Ishikawa (cell line): ENCODE results near the gene SLC38A5.

Experiments
- CEBPB ChIP-seq: IDR thresholded peaks from 2 replicates; pipeline ENCODE4 v1.6.1; 2012
- CREB1 ChIP-seq: IDR thresholded peaks from 2 replicates; pipeline ENCODE4 v1.6.1; 2012; ENCODE audit warnings: low read depth
- EGR1 ChIP-seq: IDR thresholded peaks from 2 replicates; pipeline ENCODE4 v1.6.1; 2012
- EP300 ChIP-seq: IDR thresholded peaks from 2 replicates; pipeline ENCODE4 v1.6.1; 2012; ENCODE audit warnings: borderline replicate concordance
- FOXM1 ChIP-seq: IDR thresholded peaks from 2 replicates; pipeline ENCODE4 v1.6.1; 2012; ENCODE audit warnings: low read depth, borderline replicate concordance
- NFIC ChIP-seq: IDR thresholded peaks from 2 replicates; pipeline ENCODE4 v1.6.1; 2012
- RAD21 ChIP-seq: IDR thresholded peaks from 2 replicates; pipeline ENCODE4 v1.6.1; 2012; ENCODE audit warnings: low read depth
- TAF1 ChIP-seq: IDR thresholded peaks from 2 replicates; pipeline ENCODE4 v1.6.1; 2012; ENCODE audit warnings: low read depth, mild to moderate bottlenecking
- TCF12 ChIP-seq: IDR thresholded peaks from 2 replicates; pipeline ENCODE4 v1.6.1; 2012; ENCODE audit warnings: low read depth
- TEAD4 ChIP-seq: IDR thresholded peaks from 2 replicates; pipeline ENCODE4 v1.6.1; 2012
- YY1 ChIP-seq: IDR thresholded peaks from 2 replicates; pipeline ENCODE4 v1.6.1; 2012; ENCODE audit warnings: low read depth
- ZBTB7A ChIP-seq: IDR thresholded peaks from 2 replicates; pipeline ENCODE4 v1.6.1; 2012; ENCODE audit warnings: low read depth
- TF ChIP-seq, protein P1 (sequence below): IDR thresholded peaks from 2 replicates; pipeline ENCODE4 v1.6.1; 2012
- TF ChIP-seq, protein P2 (sequence below): IDR thresholded peaks from 2 replicates; pipeline ENCODE4 v1.6.1; 2012; ENCODE audit warnings: low read depth, mild to moderate bottlenecking
- TF ChIP-seq, protein P3 (sequence below): IDR thresholded peaks from 2 replicates; pipeline ENCODE4 v1.6.1; 2012

Gene SLC38A5

DNA sequence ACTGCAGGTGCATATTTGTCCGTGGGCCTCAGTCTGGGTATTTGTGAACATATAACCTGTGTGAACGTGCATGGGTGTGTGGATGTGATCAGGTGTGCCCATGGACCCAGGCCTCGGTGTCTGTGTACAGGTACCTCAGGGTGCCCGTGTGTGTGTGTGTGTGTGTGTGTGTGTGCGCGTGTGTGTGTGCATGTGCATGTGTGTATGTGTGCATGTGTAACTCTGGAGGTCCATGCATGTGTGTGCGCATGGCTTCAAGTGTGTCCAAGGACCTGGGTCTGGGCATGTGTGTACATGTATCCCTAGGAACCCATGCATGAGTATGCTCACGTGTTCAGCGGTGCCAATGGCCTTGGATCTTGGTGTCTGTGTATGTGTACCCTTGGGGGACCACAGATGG, 21.7 kb upstream of the SLC38A5 start:
- TF ChIP-seq RAD21 (no peak), TCF12 (no peak), NFIC (no peak), FOXM1 (no peak)
- TF ChIP-seq, protein P1, sequence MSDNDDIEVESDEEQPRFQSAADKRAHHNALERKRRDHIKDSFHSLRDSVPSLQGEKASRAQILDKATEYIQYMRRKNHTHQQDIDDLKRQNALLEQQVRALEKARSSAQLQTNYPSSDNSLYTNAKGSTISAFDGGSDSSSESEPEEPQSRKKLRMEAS, result no peak
- TF ChIP-seq, protein P2, sequence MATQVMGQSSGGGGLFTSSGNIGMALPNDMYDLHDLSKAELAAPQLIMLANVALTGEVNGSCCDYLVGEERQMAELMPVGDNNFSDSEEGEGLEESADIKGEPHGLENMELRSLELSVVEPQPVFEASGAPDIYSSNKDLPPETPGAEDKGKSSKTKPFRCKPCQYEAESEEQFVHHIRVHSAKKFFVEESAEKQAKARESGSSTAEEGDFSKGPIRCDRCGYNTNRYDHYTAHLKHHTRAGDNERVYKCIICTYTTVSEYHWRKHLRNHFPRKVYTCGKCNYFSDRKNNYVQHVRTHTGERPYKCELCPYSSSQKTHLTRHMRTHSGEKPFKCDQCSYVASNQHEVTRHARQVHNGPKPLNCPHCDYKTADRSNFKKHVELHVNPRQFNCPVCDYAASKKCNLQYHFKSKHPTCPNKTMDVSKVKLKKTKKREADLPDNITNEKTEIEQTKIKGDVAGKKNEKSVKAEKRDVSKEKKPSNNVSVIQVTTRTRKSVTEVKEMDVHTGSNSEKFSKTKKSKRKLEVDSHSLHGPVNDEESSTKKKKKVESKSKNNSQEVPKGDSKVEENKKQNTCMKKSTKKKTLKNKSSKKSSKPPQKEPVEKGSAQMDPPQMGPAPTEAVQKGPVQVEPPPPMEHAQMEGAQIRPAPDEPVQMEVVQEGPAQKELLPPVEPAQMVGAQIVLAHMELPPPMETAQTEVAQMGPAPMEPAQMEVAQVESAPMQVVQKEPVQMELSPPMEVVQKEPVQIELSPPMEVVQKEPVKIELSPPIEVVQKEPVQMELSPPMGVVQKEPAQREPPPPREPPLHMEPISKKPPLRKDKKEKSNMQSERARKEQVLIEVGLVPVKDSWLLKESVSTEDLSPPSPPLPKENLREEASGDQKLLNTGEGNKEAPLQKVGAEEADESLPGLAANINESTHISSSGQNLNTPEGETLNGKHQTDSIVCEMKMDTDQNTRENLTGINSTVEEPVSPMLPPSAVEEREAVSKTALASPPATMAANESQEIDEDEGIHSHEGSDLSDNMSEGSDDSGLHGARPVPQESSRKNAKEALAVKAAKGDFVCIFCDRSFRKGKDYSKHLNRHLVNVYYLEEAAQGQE, result no peak

DNA sequence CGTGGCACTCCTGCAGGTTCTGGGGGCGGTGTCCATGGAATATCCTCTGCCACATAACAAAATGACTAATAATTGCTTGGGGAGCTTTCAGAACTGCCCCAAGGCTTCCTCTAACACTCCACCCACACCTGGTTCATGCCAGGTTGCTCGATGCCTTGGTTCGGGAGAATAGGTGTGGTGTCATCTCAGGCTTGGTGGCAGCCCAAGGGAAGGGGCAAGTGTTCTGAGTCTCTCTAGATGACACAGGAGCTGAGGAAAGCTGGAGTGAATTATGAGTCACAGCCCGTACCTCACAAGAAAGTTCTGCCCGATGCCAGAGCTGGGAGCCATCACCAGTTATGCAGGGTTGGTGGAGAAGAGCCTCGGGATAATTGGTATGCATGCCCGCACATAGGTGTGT, 20.6 kb upstream of the SLC38A5 start:
- TF ChIP-seq, protein P1, result no peak
- no peak for TF ChIP-seq TAF1
- no peak for TF ChIP-seq TEAD4
- TF ChIP-seq ZBTB7A, result no peak
- TF ChIP-seq RAD21, result no peak
- TF ChIP-seq EGR1, result no peak
- no peak for TF ChIP-seq CREB1
- no peak for TF ChIP-seq CEBPB
- TF ChIP-seq TCF12, result no peak
- TF ChIP-seq, protein P2, result no peak
- no peak for TF ChIP-seq FOXM1
- TF ChIP-seq NFIC, result no peak
- TF ChIP-seq EP300, result no peak
- TF ChIP-seq, protein P3, sequence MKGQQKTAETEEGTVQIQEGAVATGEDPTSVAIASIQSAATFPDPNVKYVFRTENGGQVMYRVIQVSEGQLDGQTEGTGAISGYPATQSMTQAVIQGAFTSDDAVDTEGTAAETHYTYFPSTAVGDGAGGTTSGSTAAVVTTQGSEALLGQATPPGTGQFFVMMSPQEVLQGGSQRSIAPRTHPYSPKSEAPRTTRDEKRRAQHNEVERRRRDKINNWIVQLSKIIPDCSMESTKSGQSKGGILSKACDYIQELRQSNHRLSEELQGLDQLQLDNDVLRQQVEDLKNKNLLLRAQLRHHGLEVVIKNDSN, result no peak

DNA sequence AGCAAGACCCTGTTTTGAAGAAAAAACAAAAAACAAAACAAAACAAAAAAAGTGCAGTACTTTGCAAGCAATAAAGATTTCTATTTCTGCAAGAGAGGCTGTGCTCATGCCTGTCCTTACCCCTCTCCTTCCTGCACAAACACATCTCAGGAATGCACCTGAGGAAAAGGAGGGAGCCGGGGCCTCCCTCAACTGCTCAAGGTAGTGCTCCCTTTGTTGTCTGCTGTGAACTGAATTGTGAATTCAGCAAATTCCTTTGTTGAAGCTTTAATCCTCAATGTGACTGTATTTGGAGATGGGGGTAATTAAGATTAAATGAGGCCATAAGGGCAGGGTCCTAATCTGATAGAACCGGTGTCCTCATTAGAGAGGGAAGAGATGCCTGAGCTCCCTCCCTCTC, 19.8 kb upstream of the SLC38A5 start:
- TF ChIP-seq, protein P1, result no peak
- TF ChIP-seq RAD21, result no peak
- TF ChIP-seq FOXM1, result no peak
- TF ChIP-seq, protein P2, result no peak
- TF ChIP-seq NFIC, result no peak
- TF ChIP-seq EGR1, result no peak
- no peak for TF ChIP-seq YY1
- no peak for TF ChIP-seq TEAD4
- no peak for TF ChIP-seq ZBTB7A
- TF ChIP-seq CEBPB, result no peak
- TF ChIP-seq EP300, result no peak
- TF ChIP-seq CREB1, result no peak

DNA sequence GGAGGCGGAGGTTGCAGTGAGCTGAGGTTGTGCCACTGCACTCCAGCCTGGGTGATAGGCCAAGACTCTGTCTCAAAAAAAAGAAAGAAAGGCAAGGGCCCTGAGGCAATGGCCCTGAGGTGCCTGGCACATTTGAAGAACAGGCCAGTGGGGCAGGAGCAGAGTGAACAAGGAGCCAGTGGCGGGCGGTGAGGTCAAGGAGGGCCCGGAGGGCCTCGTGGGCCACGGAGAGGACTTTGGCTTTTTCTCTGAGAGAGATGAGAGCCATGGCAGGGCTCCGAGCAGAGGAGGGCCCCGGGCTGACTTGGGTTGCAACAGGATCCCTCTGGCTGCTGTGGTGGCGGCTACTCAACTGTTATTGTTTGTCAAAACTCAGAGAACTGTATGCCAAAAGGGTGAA, 19.2 kb upstream of the SLC38A5 start:
- no peak for TF ChIP-seq ZBTB7A
- TF ChIP-seq RAD21, result no peak
- no peak for TF ChIP-seq CEBPB
- no peak for TF ChIP-seq FOXM1
- TF ChIP-seq, protein P2, result no peak
- TF ChIP-seq, protein P1, result no peak
- no peak for TF ChIP-seq EP300
- no peak for TF ChIP-seq CREB1
- TF ChIP-seq EGR1, result no peak
- no peak for TF ChIP-seq TAF1
- TF ChIP-seq YY1, result no peak
- TF ChIP-seq, protein P3, result no peak
- no peak for TF ChIP-seq NFIC
- TF ChIP-seq TEAD4, result no peak
- TF ChIP-seq TCF12, result no peak
